Measurements from ENCODE around the gene PTPRZ1. TPM values are rescaled to one million over a fixed set of nuclear protein-coding genes. Genes with fewer than 3 reads are reported as not detected.

The PTPRZ1 gene
- total RNA-seq, 1 experiment from 2014 or later = 0.37 TPM

DNA sequence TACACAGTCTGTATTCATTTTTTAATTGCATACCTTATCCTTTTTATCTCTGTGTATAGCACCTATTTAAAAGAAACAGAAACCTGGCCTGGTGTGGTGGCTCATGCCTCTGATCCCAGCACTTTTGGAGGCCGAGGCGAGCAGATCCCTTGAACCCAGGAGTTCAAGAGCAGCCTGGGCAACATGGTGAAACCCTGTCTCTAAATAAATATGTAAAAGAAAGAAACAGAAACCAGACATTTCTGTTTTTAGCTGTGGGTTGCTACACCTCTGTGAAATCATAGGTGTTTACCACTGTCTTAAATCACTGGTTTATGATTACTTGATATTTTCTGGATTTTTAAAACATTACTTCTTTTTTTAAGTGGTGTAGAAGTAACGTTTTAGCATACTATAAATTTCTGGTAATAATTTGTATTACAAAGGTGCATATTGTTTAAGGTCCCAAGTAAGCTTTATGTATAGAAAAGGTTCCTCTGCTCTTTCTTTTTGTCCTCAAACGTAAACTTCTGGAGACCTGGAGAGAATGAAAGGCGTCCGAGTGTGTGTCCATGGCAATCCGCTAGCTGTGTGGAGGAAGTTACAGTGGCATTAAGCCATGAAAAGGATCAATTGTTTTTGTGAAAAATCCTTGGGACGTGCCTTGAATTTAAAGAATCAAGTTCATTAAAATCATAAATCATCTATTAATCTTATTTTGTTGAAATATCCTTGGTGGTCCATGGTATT, 41.1 kb downstream of the PTPRZ1 start:
- intact Hi-C loops (cut with micrococcal nuclease; ENCODE audit: unreplicated experiment) = no loop called here
- CTCF ChIA-PET = no interaction called here
- no peak for TF ChIP-seq EZH2 (IDR thresholded peaks at IDR 0.05; ENCODE audit: low read depth)
- TF ChIP-seq, protein P1, sequence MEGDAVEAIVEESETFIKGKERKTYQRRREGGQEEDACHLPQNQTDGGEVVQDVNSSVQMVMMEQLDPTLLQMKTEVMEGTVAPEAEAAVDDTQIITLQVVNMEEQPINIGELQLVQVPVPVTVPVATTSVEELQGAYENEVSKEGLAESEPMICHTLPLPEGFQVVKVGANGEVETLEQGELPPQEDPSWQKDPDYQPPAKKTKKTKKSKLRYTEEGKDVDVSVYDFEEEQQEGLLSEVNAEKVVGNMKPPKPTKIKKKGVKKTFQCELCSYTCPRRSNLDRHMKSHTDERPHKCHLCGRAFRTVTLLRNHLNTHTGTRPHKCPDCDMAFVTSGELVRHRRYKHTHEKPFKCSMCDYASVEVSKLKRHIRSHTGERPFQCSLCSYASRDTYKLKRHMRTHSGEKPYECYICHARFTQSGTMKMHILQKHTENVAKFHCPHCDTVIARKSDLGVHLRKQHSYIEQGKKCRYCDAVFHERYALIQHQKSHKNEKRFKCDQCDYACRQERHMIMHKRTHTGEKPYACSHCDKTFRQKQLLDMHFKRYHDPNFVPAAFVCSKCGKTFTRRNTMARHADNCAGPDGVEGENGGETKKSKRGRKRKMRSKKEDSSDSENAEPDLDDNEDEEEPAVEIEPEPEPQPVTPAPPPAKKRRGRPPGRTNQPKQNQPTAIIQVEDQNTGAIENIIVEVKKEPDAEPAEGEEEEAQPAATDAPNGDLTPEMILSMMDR (conservative IDR thresholded peaks at IDR 0.05) = no peak
- Histone ChIP-seq H3K36me3 (ENCODE audit: low read depth) (no peaks in the 10 kb centered on the region), H3F3A (ENCODE audit: insufficient read depth, low read depth) (no peaks in the 10 kb centered on the region), H2AFZ (peak overlapping the region; percentile 63; the same call in 1 of the 2 replicates), H3K4me2 (no peak overlapping the region), H3K79me2 (ENCODE audit: low read depth) (no peaks in the 10 kb centered on the region), H3K4me1 (replicated peaks; ENCODE audit: insufficient read depth) (no peaks in the 10 kb centered on the region), H3K27ac (no peak overlapping the region), H3K4me3 (no peak overlapping the region), H4K20me1 (ENCODE audit: insufficient read depth) (no peaks in the 10 kb centered on the region), H3K9me2 (ENCODE audit: insufficient read depth) (no peaks in the 10 kb centered on the region), H3K9me3 (ENCODE audit: insufficient read depth, low read depth) (no peaks in the 10 kb centered on the region), H3K27me3 (ENCODE audit: insufficient read depth, low read depth) (no peaks in the 10 kb centered on the region)
- POLR2A ChIA-PET (ENCODE audit: unreplicated experiment) = interaction anchor here (0.8 kb wide), 1 partner anchor 100 kb away, joined by 5 read pairs; no protein-coding TSS in a partner anchor
- no TSS peak for BruUV-seq (replicated peaks)
- DNase-seq = no peak

DNA sequence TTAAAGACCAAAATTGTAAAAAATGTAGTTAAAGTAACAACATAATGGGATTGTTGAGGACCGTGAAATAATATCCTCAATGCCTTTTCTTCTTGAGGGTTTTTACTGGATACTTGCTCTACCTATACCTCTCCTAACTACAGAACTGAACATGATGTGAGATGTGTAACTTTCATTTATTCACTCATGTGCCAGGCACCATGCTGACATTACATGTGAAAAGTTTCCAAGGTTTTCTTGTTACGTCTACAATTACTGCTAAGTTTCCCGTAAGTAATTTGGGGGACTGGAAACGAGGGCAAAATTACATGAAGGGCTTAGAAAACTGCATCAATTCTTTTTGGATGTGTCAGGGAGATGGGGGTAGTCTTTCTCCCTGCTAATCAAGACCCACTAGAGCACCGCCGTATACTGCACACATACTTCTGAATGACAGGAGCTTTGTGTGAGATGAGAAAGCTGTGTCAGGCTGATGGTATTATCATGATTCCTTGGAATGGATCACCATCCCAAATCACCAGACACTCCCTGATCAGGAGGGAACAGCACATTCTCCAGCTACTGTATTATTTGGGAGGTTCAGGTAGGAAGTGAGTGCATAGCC, 41.8 kb downstream of the PTPRZ1 start:
- Histone ChIP-seq H3K27ac (no peak overlapping the region), H4K20me1 (ENCODE audit: insufficient read depth) (no peaks in the 10 kb centered on the region), H3K4me1 (replicated peaks; ENCODE audit: insufficient read depth) (no peaks in the 10 kb centered on the region), H3K27me3 (ENCODE audit: insufficient read depth, low read depth) (no peaks in the 10 kb centered on the region), H3K9me3 (ENCODE audit: insufficient read depth, low read depth) (no peaks in the 10 kb centered on the region), H3K4me2 (no peak overlapping the region), H3K79me2 (ENCODE audit: low read depth) (no peaks in the 10 kb centered on the region), H3K9me2 (ENCODE audit: insufficient read depth) (no peaks in the 10 kb centered on the region), H2AFZ (no peak overlapping the region), H3K4me3 (no peak overlapping the region), H3K36me3 (ENCODE audit: low read depth) (no peaks in the 10 kb centered on the region), H3F3A (ENCODE audit: insufficient read depth, low read depth) (no peaks in the 10 kb centered on the region)
- POLR2A ChIA-PET (ENCODE audit: unreplicated experiment) = interaction anchor here (0.8 kb wide), 1 partner anchor 100 kb away, joined by 5 read pairs; no protein-coding TSS in a partner anchor
- intact Hi-C loops (cut with micrococcal nuclease; ENCODE audit: unreplicated experiment) = no loop called here
- BruUV-seq (replicated peaks) = no TSS peak
- no peak for DNase-seq
- CTCF ChIA-PET = no interaction called here
- no peak for TF ChIP-seq EZH2 (IDR thresholded peaks at IDR 0.05; ENCODE audit: low read depth)
- TF ChIP-seq, protein P1 (conservative IDR thresholded peaks at IDR 0.05) = no peak

DNA sequence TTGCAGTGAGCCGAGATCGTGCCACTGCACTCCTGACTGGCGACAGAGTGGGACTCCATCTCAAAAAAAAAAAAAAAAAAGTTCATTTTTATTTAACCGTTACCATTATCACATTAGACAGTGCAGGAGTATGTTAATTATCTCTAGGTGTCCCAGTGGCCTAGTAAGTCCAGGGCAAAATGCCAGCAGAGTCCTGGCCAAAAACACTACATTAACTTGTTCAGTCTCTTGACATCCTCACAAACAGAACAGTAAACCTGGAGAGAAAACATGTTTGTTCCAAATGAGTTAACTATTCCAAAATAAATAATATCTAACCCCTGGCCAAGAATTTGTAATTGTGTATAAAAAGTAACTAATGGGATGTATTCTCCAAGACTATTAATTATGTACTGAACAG, 43.2 kb downstream of the PTPRZ1 start:
- Histone ChIP-seq H3K79me2 (ENCODE audit: low read depth) (no peaks in the 10 kb centered on the region), H3F3A (ENCODE audit: insufficient read depth, low read depth) (no peaks in the 10 kb centered on the region), H3K4me1 (replicated peaks; ENCODE audit: insufficient read depth) (no peaks in the 10 kb centered on the region), H2AFZ (no peak overlapping the region), H3K9me3 (ENCODE audit: insufficient read depth, low read depth) (no peaks in the 10 kb centered on the region), H3K4me3 (no peak overlapping the region), H3K27me3 (ENCODE audit: insufficient read depth, low read depth) (no peaks in the 10 kb centered on the region), H3K36me3 (ENCODE audit: low read depth) (no peaks in the 10 kb centered on the region), H3K4me2 (no peak overlapping the region), H3K9me2 (ENCODE audit: insufficient read depth) (no peaks in the 10 kb centered on the region), H4K20me1 (ENCODE audit: insufficient read depth) (no peaks in the 10 kb centered on the region), H3K27ac (no peak overlapping the region)
- DNase-seq = no peak
- ChIA-PET CTCF (no interaction called here), POLR2A (ENCODE audit: unreplicated experiment) (no interaction called here)
- TF ChIP-seq EZH2 (IDR thresholded peaks at IDR 0.05; ENCODE audit: low read depth) = no peak
- TF ChIP-seq, protein P1 (conservative IDR thresholded peaks at IDR 0.05) = no peak
- intact Hi-C loops (cut with micrococcal nuclease; ENCODE audit: unreplicated experiment) = no loop called here
- BruUV-seq (replicated peaks) = no TSS peak
